ENCODE measurements around the gene ABCB8.

The ABCB8 gene

DNA sequence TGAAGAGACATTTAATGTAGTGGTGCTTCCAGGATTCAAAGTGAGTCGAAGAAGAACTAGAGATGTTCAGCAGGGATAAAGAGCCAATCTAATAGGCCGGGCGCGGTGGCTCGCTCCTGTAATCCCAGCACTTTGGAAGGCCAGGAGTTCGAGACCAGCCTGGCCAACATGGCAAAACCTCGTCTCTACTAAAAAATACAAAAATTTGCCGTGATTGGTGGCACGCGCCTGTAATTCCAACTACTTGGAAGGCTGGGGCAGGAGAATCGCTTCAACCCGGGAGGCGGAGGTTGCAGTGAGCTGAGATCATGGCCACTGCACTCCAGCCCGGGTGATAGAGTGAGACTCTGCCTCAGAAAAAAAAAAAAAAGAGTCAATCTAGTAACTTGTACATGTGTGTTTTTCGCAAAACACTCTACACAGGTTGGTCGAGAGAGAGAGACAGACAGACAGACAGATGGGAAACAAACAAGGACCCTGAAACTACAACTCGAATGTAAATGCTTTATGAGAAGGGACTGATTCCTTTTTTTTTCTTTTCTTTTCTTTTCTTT lies 775 bp downstream of the ABCB8 start:
- Histone ChIP-seq H3K9ac (ENCODE audit: low read depth, low read length, poor library complexity, severe bottlenecking) (peak overlapping the region; percentile 85), H3K79me2 (ENCODE audit: insufficient read depth, low read length) (peaks cover 6% of the 10 kb centered on the region; the same call in 1 of the 2 replicates), H3K4me3 (ENCODE audit: low read length, poor library complexity, severe bottlenecking) (peak overlapping the region; percentile 82), H3K27me3 (ENCODE audit: insufficient read depth, low read length, poor library complexity, severe bottlenecking) (no peaks in the 10 kb centered on the region), H3K9me2 (replicated peaks; ENCODE audit: low read depth, low read length) (no peaks in the 10 kb centered on the region), H3F3A (ENCODE audit: low read depth) (no peaks in the 10 kb centered on the region), H3K4me2 (ENCODE audit: low read depth, low read length, poor library complexity, severe bottlenecking) (peak overlapping the region; percentile 98), H2AFZ (ENCODE audit: low read length) (peak overlapping the region; percentile 94), H3K36me3 (ENCODE audit: insufficient read depth, low read length) (no peaks in the 10 kb centered on the region), H4K20me1 (ENCODE audit: insufficient read depth, low read length, poor library complexity, severe bottlenecking) (no peaks in the 10 kb centered on the region), H3K4me1 (ENCODE audit: insufficient read depth, low read length, poor library complexity, severe bottlenecking) (peaks cover 9% of the 10 kb centered on the region), H3K9me3 (ENCODE audit: insufficient read depth, low read depth, low read length) (no peaks in the 10 kb centered on the region)
- no peak for TF ChIP-seq EZH2phosphoT487 (IDR thresholded peaks at IDR 0.05; ENCODE audit: borderline replicate concordance)
- TF ChIP-seq, protein P1, sequence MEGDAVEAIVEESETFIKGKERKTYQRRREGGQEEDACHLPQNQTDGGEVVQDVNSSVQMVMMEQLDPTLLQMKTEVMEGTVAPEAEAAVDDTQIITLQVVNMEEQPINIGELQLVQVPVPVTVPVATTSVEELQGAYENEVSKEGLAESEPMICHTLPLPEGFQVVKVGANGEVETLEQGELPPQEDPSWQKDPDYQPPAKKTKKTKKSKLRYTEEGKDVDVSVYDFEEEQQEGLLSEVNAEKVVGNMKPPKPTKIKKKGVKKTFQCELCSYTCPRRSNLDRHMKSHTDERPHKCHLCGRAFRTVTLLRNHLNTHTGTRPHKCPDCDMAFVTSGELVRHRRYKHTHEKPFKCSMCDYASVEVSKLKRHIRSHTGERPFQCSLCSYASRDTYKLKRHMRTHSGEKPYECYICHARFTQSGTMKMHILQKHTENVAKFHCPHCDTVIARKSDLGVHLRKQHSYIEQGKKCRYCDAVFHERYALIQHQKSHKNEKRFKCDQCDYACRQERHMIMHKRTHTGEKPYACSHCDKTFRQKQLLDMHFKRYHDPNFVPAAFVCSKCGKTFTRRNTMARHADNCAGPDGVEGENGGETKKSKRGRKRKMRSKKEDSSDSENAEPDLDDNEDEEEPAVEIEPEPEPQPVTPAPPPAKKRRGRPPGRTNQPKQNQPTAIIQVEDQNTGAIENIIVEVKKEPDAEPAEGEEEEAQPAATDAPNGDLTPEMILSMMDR (conservative IDR thresholded peaks at IDR 0.05; ENCODE audit: low read length): no peak

DNA sequence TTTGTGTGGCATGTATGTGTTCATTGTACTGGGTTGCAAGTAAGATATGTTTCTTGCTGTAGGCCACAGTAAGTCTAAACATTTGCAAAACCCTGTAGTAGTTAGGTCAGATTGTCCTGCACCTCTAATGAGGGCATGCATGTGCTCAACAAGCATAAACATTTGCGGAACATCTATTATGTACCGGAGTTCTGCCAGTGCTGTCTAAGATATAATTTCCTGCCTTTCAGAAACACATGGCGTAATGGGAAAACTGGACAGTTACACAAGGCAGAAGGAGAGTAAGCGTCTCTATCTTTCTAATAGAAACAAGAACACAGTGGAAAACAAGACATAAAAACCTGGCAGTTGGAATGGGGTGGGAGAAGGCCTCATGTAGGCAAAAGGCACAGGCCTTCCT lies 2.8 kb downstream of the ABCB8 start:
- H3K4me2 ChIP-seq (ENCODE audit: low read depth, low read length, poor library complexity, severe bottlenecking): no peak overlapping the region
- H3F3A ChIP-seq (ENCODE audit: low read depth): no peaks in the 10 kb centered on the region
- no peaks in the 10 kb centered on the region for H4K20me1 ChIP-seq (ENCODE audit: insufficient read depth, low read length, poor library complexity, severe bottlenecking)
- no peak overlapping the region for H3K9ac ChIP-seq (ENCODE audit: low read depth, low read length, poor library complexity, severe bottlenecking)
- H3K36me3 ChIP-seq (ENCODE audit: insufficient read depth, low read length): no peaks in the 10 kb centered on the region
- H3K4me1 ChIP-seq (ENCODE audit: insufficient read depth, low read length, poor library complexity, severe bottlenecking): peaks cover 9% of the 10 kb centered on the region
- H3K9me3 ChIP-seq (ENCODE audit: insufficient read depth, low read depth, low read length): no peaks in the 10 kb centered on the region
- H3K4me3 ChIP-seq (ENCODE audit: low read length, poor library complexity, severe bottlenecking): no peak overlapping the region
- peaks cover 6% of the 10 kb centered on the region; the same call in 1 of the 2 replicates for H3K79me2 ChIP-seq (ENCODE audit: insufficient read depth, low read length)
- no peaks in the 10 kb centered on the region for H3K27me3 ChIP-seq (ENCODE audit: insufficient read depth, low read length, poor library complexity, severe bottlenecking)
- TF ChIP-seq, protein P1 (conservative IDR thresholded peaks at IDR 0.05; ENCODE audit: low read length): no peak
- no peak for TF ChIP-seq EZH2phosphoT487 (IDR thresholded peaks at IDR 0.05; ENCODE audit: borderline replicate concordance)
- no peak overlapping the region for H2AFZ ChIP-seq (ENCODE audit: low read length)
- H3K9me2 ChIP-seq (replicated peaks; ENCODE audit: low read depth, low read length): no peaks in the 10 kb centered on the region

DNA sequence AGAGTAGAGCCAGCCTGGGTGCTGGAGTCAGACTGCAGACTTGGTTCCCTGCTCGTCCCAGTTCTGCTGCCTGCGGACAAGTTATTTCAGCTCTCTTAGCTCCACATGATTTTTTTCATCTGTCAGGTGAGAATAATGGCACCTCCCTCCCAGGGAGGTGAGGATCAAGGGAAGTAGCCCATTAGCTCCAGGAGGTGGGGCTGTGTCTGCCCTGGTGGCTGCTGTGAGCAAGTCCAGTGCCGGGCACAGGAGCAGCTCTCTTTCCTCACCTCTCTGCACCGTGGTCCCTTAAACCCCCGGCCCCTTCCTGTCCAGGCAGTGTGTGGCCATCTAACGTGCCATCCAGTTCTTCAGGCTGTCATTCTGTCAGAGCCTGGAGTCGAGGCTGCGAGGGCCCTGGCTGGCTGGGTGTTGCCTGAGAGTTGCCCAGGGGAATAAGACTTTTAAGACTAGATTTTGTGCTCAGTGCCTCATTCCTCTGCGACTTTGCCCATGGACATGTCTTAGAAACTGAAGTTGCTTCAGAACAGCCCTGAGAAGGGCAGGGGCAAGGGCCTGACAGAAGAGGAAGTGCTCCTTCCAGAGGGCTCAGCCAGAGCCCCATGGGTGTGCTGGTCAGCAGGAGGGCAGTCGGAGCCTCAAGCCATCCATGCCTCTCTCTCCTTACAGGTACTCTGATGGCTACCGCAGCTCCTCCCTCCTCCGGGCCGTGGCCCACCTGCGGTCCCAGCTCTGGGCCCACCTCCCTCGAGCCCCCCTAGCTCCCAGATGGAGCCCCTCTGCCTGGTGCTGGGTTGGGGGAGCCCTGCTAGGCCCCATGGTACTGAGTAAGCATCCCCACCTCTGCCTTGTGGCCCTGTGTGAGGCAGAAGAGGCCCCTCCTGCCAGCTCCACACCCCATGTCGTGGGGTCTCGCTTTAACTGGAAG lies 5.0 kb downstream of the ABCB8 start:
- Histone ChIP-seq H2AFZ (ENCODE audit: low read length) (no peak overlapping the region), H3K9ac (ENCODE audit: low read depth, low read length, poor library complexity, severe bottlenecking) (no peak overlapping the region), H3K27me3 (ENCODE audit: insufficient read depth, low read length, poor library complexity, severe bottlenecking) (no peaks in the 10 kb centered on the region), H3K4me1 (ENCODE audit: insufficient read depth, low read length, poor library complexity, severe bottlenecking) (peaks cover 13% of the 10 kb centered on the region), H3F3A (ENCODE audit: low read depth) (no peaks in the 10 kb centered on the region), H3K9me2 (replicated peaks; ENCODE audit: low read depth, low read length) (no peaks in the 10 kb centered on the region), H4K20me1 (ENCODE audit: insufficient read depth, low read length, poor library complexity, severe bottlenecking) (no peaks in the 10 kb centered on the region), H3K4me2 (ENCODE audit: low read depth, low read length, poor library complexity, severe bottlenecking) (no peak overlapping the region), H3K79me2 (ENCODE audit: insufficient read depth, low read length) (peaks cover 6% of the 10 kb centered on the region; the same call in 1 of the 2 replicates), H3K9me3 (ENCODE audit: insufficient read depth, low read depth, low read length) (no peaks in the 10 kb centered on the region), H3K36me3 (ENCODE audit: insufficient read depth, low read length) (no peaks in the 10 kb centered on the region), H3K4me3 (ENCODE audit: low read length, poor library complexity, severe bottlenecking) (no peak overlapping the region)
- TF ChIP-seq EZH2phosphoT487 (IDR thresholded peaks at IDR 0.05; ENCODE audit: borderline replicate concordance): no peak
- TF ChIP-seq, protein P1 (conservative IDR thresholded peaks at IDR 0.05; ENCODE audit: low read length): peak; percentile 43
